Activated CD4-positive, alpha-beta T cell treated with anti-CD3 and anti-CD28 coated beads for 48 hours (primary cell): ENCODE data around the gene ZNF598.
"Not testable (repeated sequence)": the region's sequence is repeated elsewhere in the genome, so short reads cannot be mapped to it uniquely, and the experiment has no call there.

Experiments used
- DNase-seq: peaks from one replicate; pipeline ENCODE4 v3.0.0-alpha.2; 2020

Gene ZNF598

DNA sequence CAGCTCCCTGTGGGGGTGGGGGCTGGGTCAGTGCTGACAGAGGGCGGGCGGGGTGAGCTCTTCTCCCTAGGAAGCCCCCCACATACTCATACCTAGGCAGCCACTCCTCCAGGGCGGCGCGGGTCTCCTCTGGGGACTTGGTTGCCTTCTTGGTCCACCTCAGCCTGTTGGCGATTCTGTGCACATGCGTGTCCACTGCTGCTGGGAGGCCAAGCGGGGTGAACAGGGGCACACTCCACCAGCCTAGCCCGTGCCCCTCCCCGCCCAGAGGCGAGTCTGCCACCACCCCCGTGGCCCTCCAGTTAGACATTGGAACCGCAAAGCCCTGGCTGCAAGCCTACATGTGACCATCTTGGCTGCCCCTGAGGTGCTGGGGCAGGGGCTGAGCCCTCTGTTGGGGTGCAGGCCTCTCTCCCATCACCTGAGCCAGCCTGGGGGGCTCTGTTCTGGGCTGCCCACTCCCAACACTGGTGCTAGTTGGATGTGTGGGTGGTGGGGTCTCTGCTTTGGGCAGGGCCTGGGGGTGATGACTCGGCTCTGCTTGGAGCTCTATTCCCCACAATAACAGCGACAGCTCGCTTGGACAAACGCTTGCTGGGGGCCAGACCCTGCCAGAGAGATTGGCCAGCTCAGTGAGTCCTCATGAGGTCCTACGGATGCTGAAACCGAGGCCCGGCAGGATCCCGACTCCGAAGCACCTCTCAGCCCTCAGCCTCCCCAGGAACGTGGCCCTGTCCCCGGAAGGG lies 30.6 kb upstream of the ZNF598 start:
- DNase-seq: no peak

- no peak for DNase-seq
Measured at GRCh38 chr16:2039274-2040031, 29.8 kb upstream of the ZNF598 start.

DNA sequence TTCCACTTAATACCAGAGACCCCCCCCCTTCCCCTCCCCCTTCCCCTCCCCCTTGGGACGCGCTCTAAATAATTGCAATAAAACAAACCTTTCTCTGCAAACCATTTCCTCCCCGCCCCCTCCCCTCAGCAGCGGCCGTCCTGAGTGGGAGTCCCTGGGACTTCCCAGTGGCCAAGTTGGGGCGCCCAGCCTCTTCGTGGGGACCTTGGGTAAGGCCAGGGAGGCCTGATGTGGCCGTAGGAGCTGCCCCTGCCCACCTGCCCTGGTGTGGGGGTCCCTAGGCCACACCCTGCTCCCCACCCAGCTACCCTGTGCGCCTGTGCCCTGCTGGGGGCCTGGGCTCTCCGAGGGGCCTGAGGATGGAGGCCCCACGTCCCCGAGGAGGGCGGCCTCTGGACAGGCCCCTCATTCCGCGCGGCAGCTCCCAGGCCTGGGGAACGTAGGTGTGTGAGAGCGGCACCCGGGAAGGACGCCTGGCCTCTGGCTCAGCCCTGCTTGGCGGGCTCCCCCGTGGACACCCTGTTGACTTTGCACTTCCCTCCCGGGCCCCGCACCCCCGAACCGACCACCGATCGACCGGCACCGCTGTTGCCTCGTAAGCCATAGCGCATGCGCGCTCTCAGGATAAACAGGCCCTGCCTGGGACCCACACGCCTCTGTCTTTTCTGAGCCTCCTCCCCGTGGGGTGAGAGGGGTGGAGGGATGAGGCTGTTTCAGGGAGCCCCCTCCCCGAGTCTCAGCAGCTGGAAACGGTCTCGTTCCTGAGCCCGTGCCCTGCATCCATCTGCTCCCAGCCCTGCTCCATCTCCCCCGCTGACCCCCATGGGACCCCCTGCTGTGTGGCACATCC lies 29.0 kb upstream of the ZNF598 start:
- DNase-seq: no peak

- DNase-seq: no peak
Measured at GRCh38 chr16:2037647-2038381, 28.2 kb upstream of the ZNF598 start.

DNA sequence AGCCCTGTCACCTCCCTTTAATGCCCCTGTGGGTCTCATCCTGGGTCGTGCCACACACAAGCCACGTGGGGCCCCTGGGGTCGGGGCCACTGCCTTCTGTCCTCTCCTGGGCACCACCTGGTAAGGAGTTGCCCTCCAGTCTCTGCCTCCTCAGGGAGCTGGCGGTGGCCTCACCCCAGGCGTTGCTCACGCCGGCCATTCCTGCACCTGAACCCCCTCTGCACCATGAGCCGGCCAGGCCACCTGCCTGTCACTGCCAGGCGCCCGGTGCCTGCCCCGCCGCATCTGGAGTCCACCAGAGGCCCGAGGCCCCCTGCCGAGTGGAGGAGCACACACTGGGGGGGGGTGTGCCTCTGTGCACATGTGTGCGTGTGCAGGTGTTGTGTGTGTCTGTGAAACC lies 27.5 kb upstream of the ZNF598 start:
- no peak for DNase-seq

DNA sequence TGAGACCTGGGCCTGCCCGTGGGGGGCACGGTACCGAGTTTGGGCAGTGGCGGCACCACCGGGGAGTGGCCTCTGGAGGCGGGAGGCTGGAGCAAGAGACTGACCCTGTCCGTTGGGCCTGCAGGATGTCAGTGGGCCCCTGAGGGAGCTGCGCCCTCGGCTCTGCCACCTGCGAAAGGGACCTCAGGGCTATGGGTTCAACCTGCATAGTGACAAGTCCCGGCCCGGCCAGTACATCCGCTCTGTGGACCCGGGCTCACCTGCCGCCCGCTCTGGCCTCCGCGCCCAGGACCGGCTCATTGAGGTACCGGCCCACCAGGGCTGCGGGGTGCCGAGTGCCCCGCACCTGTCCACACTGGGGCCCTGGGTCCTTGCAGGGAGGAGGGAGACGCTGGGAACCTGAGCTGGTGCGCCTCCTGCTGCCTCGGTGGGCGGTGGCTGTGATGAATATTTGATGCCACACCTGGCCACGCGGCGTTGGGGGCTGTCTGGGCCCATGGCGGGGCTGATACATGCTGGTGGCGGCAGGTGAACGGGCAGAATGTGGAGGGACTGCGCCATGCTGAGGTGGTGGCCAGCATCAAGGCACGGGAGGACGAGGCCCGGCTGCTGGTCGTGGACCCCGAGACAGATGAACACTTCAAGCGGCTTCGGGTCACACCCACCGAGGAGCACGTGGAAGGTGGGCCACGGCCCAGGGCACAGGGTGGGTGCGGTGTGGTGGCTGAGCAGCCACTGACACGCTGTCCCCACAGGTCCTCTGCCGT lies 26.8 kb upstream of the ZNF598 start:
- no peak for DNase-seq

DNA sequence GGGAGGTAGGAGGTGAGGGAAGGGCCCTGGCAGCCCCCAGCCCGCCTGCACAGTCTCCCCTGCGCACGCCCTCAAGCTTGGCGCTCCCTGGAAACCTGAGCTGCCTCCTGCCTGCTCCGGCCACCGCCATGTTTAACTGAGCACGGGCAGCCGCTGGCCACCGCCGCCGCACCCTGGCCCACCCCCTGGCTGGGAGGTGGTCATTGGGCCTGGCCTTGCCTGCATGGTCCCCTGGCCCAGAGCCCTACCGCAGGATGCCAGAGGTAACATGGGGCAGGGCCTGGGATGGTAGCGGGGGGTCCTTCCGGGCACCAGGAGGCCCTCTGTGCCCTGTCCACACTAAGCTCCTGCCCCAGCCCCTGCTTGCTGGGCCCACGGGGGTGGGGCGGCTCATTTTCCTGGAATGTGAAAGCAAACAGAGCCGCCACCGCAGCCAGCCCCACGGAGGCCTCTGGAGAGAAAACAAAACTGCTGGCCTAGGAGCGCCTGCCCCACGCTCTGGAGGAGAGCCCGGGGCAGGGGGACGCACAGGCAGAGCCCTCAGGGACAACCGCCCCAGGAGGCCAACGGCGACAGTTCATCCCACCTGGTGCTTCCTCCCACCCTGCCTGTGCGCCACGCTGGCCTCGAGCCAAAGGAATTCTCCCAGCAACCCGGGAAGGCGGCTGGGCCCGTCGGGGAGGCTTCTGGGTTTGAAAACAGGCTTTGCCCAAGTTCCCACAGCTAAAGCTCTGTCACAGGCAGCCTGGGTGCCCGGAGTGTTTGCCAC lies 26.0 kb upstream of the ZNF598 start:
- DNase-seq: no peak

DNA sequence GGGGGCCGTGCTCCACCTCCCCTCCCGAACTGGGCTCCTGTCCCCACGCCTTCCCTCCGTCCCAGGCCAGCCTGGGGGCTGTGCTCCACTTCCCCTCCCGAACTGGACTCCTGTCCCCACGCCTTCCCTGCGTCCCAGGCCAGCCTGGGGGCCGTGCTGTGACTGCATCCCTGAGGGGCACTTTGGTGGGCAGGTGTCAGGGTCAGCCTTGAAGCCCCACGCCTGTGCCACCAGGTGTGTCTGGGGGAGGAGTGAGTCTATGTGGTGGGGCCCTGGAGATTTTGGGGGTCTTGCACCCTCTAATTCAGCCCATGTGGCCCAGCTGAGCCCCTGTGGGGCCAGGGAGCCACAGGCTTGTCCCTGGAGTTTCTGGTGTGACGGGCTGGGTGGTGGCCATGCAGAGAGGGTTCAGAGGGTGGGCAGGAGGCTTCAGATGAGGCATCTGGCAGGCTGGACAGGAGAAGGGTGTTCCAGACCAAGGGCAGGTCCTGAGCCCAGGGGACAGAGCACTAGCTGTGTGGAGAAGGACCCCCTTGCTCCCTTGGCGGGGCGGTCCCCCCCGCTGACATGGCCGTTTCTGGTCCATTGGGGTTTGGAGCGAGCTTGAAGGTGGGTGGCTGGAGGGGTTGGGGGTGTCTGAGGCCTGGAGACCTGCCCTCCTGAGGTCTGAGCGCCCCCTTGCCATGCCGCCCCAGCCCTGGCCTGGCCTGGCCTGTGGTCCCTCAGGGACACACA lies 25.2 kb upstream of the ZNF598 start:
- DNase-seq: no peak

DNA sequence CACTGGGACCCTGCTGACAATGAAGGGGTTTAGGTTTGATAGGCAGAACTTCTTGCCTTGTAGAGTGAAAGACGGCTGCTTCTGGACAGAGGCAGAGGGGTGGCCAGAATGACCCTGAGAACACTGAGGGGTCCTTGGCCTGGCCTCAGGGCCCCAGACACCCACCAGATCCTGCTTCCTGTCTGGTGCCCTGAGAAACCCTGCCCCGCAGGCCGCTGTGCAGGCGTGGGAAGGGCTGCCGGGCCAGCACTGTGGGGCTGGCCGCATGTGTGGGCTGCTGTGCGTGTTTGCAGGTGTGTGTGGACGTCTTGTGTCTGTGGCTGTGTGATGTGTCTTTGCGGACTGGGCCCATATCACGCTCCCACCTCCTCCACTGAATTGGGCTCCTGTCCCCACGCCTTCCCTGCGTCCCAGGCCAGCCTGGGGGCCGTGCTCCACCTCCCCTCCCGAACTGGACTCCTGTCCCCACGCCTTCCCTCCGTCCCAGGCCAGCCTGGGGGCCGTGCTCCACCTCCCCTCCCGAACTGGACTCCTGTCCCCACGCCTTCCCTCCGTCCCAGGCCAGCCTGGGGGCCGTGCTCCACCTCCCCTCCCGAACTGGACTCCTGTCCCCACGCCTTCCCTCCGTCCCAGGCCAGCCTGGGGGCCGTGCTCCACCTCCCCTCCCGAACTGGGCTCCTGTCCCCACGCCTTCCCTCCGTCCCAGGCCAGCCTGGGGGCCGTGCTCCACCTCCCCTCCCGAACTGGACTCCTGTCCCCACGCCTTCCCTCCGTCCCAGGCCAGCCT lies 24.5 kb upstream of the ZNF598 start:
- DNase-seq: not testable (repeated sequence)

DNA sequence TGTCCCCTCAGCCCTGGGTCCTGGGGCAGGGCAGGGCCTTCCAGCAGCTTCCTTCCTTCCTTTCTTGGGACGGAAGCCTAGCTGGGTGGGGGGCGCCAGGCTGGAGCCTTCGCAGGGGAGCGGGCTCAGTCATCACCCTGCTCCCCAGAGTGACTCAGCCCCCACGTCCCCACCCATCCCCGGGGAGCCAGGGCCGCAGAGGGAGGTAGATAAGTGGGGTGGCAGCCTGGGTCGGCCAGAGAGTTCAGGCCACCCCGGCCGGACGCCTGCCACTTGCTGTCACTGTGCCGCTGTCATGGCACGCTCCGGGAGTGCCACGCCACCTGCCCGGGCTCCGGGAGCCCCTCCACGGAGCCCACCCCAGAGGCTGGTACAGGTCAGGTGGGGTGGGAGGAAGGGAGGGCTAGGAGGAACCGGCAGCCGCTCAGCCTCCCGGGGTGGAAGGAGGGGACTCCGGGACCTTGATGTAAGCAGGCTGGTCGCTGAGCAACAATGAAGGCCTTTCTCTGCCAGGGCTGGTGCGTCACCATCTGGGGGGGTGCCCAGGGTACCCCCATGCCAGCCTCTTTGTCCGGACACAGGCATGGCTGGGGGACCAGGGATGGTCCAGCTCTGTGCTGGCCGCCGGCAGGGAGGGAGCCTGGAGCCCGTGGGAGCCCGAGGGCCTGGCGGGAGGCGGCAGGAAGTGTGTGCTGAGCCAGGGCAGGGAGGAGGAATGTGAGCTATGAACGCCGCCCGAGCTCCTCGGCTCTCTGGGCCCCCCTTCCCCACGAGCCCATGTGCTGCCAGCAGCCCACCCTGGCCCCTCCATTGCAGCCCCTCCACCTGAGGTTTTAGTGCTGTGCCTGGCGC lies 23.7 kb upstream of the ZNF598 start:
- no peak for DNase-seq

- no peak for DNase-seq
Measured at GRCh38 chr16:2032285-2033056, 22.9 kb upstream of the ZNF598 start.

GRCh38 chr16:2031081-2031577 lies 21.5 kb upstream of the ZNF598 start:
- DNase-seq: no peak

DNA sequence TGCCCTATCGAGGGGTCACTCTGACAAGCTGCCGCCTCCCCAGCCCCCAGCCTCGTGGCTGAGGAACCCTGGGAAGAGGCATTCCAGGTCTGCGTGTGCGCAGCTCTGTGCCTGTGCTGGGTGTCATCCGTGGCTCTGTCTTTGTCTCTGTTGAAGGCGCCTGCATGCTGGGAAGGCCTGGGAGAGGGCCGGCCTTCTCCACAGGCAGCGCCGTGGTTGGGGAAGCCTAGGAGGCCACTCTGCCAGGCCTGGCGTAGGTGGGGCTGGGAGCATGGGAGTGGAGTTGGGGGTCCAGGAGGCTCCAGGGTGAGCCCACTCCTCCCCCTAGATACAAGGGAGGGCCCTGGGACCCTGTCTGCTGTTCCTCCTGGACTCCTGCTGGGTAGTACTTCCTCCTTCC lies 20.4 kb upstream of the ZNF598 start:
- DNase-seq: no peak

DNA sequence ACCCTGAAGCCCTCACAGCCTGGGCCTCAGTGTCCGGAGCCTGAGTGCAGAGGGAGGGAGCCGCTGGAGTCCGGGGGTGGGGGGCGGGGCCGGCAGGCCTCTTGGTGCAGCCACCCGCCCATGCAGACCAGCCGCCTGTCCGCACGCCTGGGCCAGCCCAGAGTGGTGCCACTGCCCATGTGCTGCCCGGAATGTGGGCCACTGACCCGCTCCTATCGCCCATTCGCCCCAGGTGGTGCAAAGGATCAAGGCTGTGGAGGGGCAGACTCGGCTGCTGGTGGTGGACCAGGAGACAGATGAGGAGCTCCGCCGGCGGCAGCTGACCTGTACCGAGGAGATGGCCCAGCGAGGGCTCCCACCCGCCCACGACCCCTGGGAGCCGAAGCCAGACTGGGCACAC lies 19.7 kb upstream of the ZNF598 start:
- no peak for DNase-seq

- no peak for DNase-seq
Measured at GRCh38 chr16:2028620-2029220, 19.1 kb upstream of the ZNF598 start.

DNA sequence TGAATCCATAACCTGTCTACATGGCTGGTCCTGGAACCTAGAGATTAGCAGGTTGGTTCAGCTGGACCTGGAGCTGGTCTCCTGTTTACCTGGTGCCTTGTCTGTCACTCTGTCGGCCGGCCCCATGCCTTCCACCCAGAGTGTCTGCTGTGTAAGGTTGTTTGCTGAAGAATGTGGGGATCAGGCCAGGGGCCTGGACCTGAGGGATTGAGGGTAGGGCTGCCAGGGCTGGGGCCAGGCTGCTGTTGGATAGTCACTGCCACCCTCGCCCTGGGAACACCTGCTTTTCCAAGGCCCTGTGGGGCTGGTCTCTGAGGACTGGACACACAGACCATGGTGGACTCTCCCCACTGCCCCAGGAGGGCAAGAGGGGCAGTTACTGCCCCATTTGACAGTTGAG lies 18.5 kb upstream of the ZNF598 start:
- no peak for DNase-seq
